Tibial nerve (tissue), 4 donors: ENCODE measurements around the gene CCDC85C.

Experiments used
- EP300 ChIP-seq, 2 donors: sonication (generic); formaldehyde crosslinking; IDR thresholded peaks; one replicate each; pipeline ENCODE4 v1.6.1; 2017; ENCODE audit warnings: antibody characterized with exemption in 2 of 2, mild to moderate bottlenecking in 1 of 2
- TF ChIP-seq, protein P1 (sequence below), 5 experiments: fragments of 200-600 bp in 3 of 5; fragments of 450-650 bp in 2 of 5; sonication (generic) in 3 of 5; IDR thresholded peaks; one replicate each; pipeline ENCODE4 v1.5.1; 2016 to 2019; ENCODE audit warnings: antibody characterized with exemption in 5 of 5, mild to moderate bottlenecking in 3 of 5, moderate library complexity in 2 of 5

DNA sequence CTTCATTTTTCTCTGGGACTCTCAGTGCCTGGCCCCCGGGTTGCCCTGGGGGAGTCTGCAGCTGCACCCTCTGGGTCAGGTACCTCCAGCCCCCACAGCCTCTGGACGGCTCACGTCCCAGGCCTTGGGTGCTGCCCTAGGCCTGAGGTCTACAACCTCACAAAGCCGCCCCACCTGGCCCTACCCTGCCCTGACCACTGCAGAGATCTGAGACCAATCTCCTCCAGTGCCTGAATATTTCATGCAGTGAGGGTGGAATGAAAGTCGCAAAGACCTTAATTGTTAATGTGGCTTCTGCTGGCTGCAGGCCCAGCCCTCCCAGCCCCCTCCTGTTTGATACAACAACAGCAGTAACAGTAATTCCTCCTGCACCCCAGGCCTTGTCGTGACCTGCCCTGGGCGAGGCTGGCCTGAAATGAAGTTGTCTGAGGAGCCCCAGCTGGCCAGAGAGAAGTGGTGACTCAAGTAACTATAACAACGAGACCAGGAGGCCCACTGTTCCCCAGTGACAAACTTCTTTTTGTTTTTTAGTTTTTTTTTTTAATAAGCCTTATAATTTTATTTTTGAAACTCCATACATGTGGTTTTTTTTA, 8.8 kb upstream of the CCDC85C start:
- no peak for TF ChIP-seq EP300 (IDR thresholded peaks at IDR 0.05)
- TF ChIP-seq, protein P1, sequence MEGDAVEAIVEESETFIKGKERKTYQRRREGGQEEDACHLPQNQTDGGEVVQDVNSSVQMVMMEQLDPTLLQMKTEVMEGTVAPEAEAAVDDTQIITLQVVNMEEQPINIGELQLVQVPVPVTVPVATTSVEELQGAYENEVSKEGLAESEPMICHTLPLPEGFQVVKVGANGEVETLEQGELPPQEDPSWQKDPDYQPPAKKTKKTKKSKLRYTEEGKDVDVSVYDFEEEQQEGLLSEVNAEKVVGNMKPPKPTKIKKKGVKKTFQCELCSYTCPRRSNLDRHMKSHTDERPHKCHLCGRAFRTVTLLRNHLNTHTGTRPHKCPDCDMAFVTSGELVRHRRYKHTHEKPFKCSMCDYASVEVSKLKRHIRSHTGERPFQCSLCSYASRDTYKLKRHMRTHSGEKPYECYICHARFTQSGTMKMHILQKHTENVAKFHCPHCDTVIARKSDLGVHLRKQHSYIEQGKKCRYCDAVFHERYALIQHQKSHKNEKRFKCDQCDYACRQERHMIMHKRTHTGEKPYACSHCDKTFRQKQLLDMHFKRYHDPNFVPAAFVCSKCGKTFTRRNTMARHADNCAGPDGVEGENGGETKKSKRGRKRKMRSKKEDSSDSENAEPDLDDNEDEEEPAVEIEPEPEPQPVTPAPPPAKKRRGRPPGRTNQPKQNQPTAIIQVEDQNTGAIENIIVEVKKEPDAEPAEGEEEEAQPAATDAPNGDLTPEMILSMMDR (IDR thresholded peaks at IDR 0.05) = no peak
